Ovary (tissue), 9 donors: Measurements from ENCODE around the gene GLT1D1. TPM values are rescaled to one million over a fixed set of nuclear protein-coding genes. Genes with fewer than 3 reads are reported as not detected.

Experiments used
- DNase-seq, 5 donors: peaks; one replicate each; pipeline ENCODE4 v3.0.0-alpha.2; 2019 to 2020
- H3K27ac ChIP-seq, 2 donors: fragments of 200-600 bp; one replicate each; pipeline versions ENCODE4 v1.5.1 to v1.8.0; 2019 to 2022
- H3K27me3 ChIP-seq: fragments of 200-600 bp; one replicate; pipeline ENCODE4 v1.8.0; 2022
- H3K36me3 ChIP-seq: fragments of 200-600 bp; sonication (generic); one replicate; pipeline ENCODE4 v1.5.1; 2019
- H3K4me1 ChIP-seq: one replicate; pipeline ENCODE4 v1.8.1; 2013; ENCODE audit warnings: mild to moderate bottlenecking, moderate library complexity; ENCODE audit not compliant: insufficient read depth
- H3K4me3 ChIP-seq: fragments of 200-600 bp; sonication (generic); one replicate; pipeline ENCODE4 v1.5.1; 2017
- H3K9me3 ChIP-seq, 2 donors: fragments of 200-600 bp in 1 of 2; sonication (generic) in 1 of 2; one replicate each; pipeline versions ENCODE4 v1.5.1 to v1.8.1; 2013 to 2019; ENCODE audit warnings: mild to moderate bottlenecking in 1 of 2, moderate library complexity in 1 of 2
- EP300 ChIP-seq: sonication (generic); formaldehyde crosslinking; IDR thresholded peaks from one replicate; pipeline ENCODE4 v1.6.1; 2017; ENCODE audit warnings: antibody characterized with exemption
- POLR2A ChIP-seq: fragments of 450-650 bp; IDR thresholded peaks from one replicate; pipeline ENCODE4 v1.6.1; 2017; ENCODE audit warnings: antibody characterized with exemption, mild to moderate bottlenecking, moderate library complexity
- WGBS, 3 donors: extraction: QIAGEN DNeasy Blood & Tissue Kit in 1 of 3; methylation state at CpG; one replicate each; pipeline versions ENCODE4 v1.1.5 to v1.1.7; 2013 to 2017; 5-methylcytosine and 5-hydroxymethylcytosine counted together
- intact Hi-C, 4 donors: fragments of 100-400 bp; cut with DNase I; formaldehyde crosslinking; loops; one replicate each; pipeline versions ENCODE4 v1.11.0 to v1.15.1; 2022 to 2023
- polyA plus RNA-seq, 2 donors: library from polyadenylated mRNA; stranded (reverse); fragments of 200-250 nt in 1 of 2; fragments of 350-450 nt in 1 of 2; fragmentation: Illumina TruSeq in 1 of 2; extraction: RNeasy Lipid Tissue Mini Kit (QIAGEN cat#74804) in 1 of 2; gene quantifications; one replicate each; pipeline ENCODE4 v1.2.3, GENCODE V29; 2013 to 2014
- total RNA-seq, 7 donors: library from RNA; depleted of rRNA in 2 of 7; stranded (reverse); fragments of >200 nt in 2 of 7; fragmentation: NEBNext Ultra II Directional in 3 of 7; extraction: Animal tissue kit (Norgen Biotek cat#: 25700) in 3 of 7; gene quantifications; one replicate each; pipeline versions ENCODE4 v1.1.0 to v1.2.4, GENCODE V29; 2016 to 2023
- TF ChIP-seq, protein P1 (sequence below), 3 donors: fragments of 450-650 bp in 2 of 3; fragments of 200-600 bp in 1 of 3; IDR thresholded peaks; one replicate each; pipeline versions ENCODE4 v1.5.1 to v1.8.0; 2016 to 2022; ENCODE audit warnings: antibody characterized with exemption in 3 of 3, mild to moderate bottlenecking in 1 of 3
- donor health status: DM: no; HTN: no; CAD: no; lungs with moderate emphysema.
- donor health status: DM: no; HTN: no; CAD: no.
- donor health status: Bipolar disorder and iron deficiency.
- donor health status: DM: yes; HTN: yes; CAD: no.
- donor health status: DM: no; HTN: no; CAD: no.
- donor health status: DM: yes; HTN: yes; CAD: no.

Gene GLT1D1
- total and polyA plus RNA-seq, 9 donors, result 0.12 to 0.61 (median 0.24) TPM; not detected in 1

DNA sequence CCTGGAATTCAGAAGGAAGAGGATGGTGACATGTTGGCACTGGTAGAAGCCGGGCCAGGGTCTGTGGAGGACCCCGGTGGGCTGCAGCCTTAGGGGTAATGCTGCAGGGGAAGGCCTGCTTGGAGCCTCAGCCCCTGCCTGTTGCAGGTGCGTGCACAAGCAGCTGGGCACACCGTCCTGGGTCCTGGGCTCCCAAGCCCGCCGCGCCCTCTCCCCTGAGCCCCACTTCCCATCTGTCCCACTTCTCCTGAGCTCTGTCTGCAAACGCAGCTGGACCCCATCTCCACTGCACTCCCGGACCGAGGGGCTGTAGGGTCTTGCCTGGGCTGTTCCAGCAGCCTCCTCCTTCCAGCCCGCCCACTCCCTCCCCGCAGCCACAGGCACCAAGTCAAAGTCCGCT lies 116.8 kb downstream of the GLT1D1 start:
- intact Hi-C loops, result no loop called here
- H3K4me3 ChIP-seq, result no peak overlapping the region
- TF ChIP-seq, protein P1, sequence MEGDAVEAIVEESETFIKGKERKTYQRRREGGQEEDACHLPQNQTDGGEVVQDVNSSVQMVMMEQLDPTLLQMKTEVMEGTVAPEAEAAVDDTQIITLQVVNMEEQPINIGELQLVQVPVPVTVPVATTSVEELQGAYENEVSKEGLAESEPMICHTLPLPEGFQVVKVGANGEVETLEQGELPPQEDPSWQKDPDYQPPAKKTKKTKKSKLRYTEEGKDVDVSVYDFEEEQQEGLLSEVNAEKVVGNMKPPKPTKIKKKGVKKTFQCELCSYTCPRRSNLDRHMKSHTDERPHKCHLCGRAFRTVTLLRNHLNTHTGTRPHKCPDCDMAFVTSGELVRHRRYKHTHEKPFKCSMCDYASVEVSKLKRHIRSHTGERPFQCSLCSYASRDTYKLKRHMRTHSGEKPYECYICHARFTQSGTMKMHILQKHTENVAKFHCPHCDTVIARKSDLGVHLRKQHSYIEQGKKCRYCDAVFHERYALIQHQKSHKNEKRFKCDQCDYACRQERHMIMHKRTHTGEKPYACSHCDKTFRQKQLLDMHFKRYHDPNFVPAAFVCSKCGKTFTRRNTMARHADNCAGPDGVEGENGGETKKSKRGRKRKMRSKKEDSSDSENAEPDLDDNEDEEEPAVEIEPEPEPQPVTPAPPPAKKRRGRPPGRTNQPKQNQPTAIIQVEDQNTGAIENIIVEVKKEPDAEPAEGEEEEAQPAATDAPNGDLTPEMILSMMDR (IDR thresholded peaks at IDR 0.05), result no peak
- no peak for TF ChIP-seq POLR2A
- no peak for TF ChIP-seq EP300
- H3K36me3 ChIP-seq, result no peaks in the 10 kb centered on the region
- H3K27ac ChIP-seq, result no peak overlapping the region
- DNase-seq, result no peak
- H3K4me1 ChIP-seq, result no peaks in the 10 kb centered on the region
- 18 to 19% (median 18%) methylated on average over 13 of the region's 13 CpGs for WGBS, 3 donors
- no peaks in the 10 kb centered on the region for H3K9me3 ChIP-seq
- H3K27me3 ChIP-seq, result no peaks in the 10 kb centered on the region

DNA sequence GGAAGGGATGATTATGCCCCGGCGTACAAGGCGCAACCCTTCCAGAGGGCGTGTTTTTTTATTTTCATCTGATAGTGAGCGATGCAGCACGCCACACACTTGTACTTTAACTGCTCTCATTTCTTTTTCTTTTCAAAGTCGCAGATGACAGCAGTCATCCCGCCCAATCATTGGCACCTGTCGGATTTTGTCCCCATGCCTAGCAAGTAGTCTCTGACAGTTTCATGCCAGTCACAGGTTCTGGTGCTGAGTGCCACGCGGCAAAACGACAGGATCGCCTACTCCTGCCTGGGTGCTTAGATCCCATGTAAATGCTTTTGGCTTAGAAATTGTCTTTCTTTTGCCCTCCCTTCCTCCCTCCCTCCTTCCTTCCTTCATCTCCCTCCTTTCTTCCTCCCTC lies 117.7 kb downstream of the GLT1D1 start:
- 73 to 84% (median 80%) methylated on average over 13 of the region's 13 CpGs for whole genome bisulfite sequencing, 3 donors
- H3K27ac ChIP-seq, result no peak overlapping the region
- intact Hi-C loops, result no loop called here
- no peaks in the 10 kb centered on the region for H3K4me1 ChIP-seq
- no peak for TF ChIP-seq POLR2A
- TF ChIP-seq, protein P1 (IDR thresholded peaks at IDR 0.05), result no peak
- H3K27me3 ChIP-seq, result no peaks in the 10 kb centered on the region
- no peaks in the 10 kb centered on the region for H3K36me3 ChIP-seq
- H3K9me3 ChIP-seq, result no peaks in the 10 kb centered on the region
- H3K4me3 ChIP-seq, result no peak overlapping the region
- no peak for DNase-seq

DNA sequence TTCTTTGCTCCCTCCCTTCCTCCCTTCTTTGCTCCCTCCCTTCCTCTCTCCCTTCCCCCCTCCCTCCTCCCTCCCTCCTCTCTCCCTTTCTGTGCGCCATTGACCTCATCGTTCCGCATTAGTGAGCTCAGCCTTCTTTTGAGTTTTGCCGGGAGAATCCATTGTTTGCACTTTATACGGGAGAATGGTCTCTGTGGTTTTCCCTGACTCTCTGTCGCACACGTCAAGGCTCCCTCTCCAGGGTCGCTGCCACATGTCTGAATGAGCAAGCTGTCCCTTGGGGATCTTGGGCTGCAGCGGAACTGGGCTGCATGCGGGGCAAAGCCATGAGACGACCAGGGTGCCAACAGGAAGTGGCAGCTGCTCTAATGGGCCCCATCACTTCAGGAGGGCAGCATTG lies 118.5 kb downstream of the GLT1D1 start:
- Histone ChIP-seq H3K4me1 (no peaks in the 10 kb centered on the region), H3K4me3 (no peak overlapping the region), H3K9me3 (no peaks in the 10 kb centered on the region), H3K27ac (no peak overlapping the region), H3K36me3 (no peaks in the 10 kb centered on the region), H3K27me3 (no peaks in the 10 kb centered on the region)
- TF ChIP-seq EP300 (no peak), POLR2A (no peak)
- TF ChIP-seq, protein P1 (IDR thresholded peaks at IDR 0.05), result no peak
- intact Hi-C loops, result no loop called here
- DNase-seq, result no peak
- 48 to 57% (median 50%) methylated on average over 11 of the region's 11 CpGs for WGBS, 3 donors

DNA sequence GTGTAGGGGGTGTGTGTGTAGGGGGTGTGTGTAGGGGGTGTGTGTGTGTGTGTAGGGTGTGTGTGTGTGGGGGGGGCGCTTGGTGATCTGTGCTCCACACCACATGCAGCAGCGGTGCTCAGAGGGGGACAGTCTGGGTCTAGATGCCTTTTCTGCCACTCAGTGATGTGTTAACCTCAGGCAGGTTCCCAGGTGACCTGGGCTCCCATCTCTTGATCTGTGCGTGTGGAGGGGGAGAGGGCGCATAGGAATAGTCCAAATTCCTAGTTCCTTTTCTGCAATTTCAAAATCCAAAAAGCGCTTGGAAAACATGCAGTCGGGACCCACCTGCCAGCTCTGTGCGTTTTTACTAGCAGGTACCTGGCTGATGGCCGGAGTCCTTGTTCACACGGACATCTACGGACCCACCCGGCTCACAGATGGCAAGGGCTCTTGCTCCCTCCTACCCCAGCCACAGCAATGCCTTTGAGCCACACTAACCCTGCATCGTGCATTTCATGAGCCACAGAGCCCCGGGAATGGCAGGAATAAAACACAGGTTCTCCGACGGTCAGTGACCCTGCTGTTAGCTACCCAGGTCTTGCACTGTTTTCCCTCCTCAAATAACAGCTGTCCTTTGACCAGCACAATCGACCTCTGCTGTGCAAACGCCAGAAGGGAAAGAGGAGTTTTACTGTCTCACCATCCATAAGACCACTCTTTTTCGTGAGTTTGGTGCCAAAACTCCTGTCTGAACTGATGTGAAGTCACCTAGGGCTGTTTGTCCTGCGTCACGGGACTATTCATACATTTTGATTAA lies 120.8 kb downstream of the GLT1D1 start:
- H3K36me3 ChIP-seq, result no peaks in the 10 kb centered on the region
- no peaks in the 10 kb centered on the region for H3K27me3 ChIP-seq
- no peak overlapping the region for H3K4me3 ChIP-seq
- H3K9me3 ChIP-seq, result no peaks in the 10 kb centered on the region
- no peaks in the 10 kb centered on the region for H3K4me1 ChIP-seq
- intact Hi-C loops, result no loop called here
- no peak overlapping the region for H3K27ac ChIP-seq
- WGBS, 3 donors, result 64 to 67% (median 64%) methylated on average over 20 of the region's 20 CpGs
- DNase-seq, result no peak
- TF ChIP-seq EP300 (no peak), POLR2A (no peak)
- TF ChIP-seq, protein P1 (IDR thresholded peaks at IDR 0.05), result no peak
